GM19397 (cell line): Measurements from ENCODE around the gene FGL2.
"Not testable (repeated sequence)": the region's sequence is repeated elsewhere in the genome, so short reads cannot be mapped to it uniquely, and the experiment has no call there.

Source experiments
- ATAC-seq: cut with Tn5 transposase; IDR thresholded peaks from one replicate; pipeline ENCODE4 v1.9.1; 2021; ENCODE audit warnings: mild to moderate bottlenecking, moderate library complexity; ENCODE audit not compliant: unreplicated experiment

FGL2 gene

GRCh38 chr7:77171073-77171472, 28.5 kb downstream of the FGL2 start:
- ATAC-seq, result not testable (repeated sequence)

GRCh38 chr7:77157446-77157845, 42.2 kb downstream of the FGL2 start:
- ATAC-seq, result peak; percentile 71

- peak; percentile 76 for ATAC-seq
Measured at GRCh38 chr7:77157034-77157433, 42.6 kb downstream of the FGL2 start.

- not testable (repeated sequence) for ATAC-seq
Measured at GRCh38 chr7:77155601-77156377, 43.8 kb downstream of the FGL2 start.

GRCh38 chr7:77154917-77155464, 44.6 kb downstream of the FGL2 start:
- peak; percentile 41 for ATAC-seq

GRCh38 chr7:77152232-77152631, 47.4 kb downstream of the FGL2 start:
- not testable (repeated sequence) for ATAC-seq
